ENCODE data around the gene MKLN1.
"Not testable (repeated sequence)": the region's sequence is repeated elsewhere in the genome, so short reads cannot be mapped to it uniquely, and the experiment has no call there.

MKLN1 gene

GRCh38 chr7:131327626-131328376 lies at the start of gene MKLN1:
TSS of gene MKLN1 (plus strand) at chr7:131327876. CDS start at chr7:131327900, 24 bp downstream.
- peak; percentile 74 for DNase-seq (ENCODE audit: low read depth, low spot score)

- no peak for DNase-seq (ENCODE audit: low read depth, low spot score)
Observed at GRCh38 chr7:131279044-131279443, 48.6 kb upstream of the MKLN1 start.

DNA sequence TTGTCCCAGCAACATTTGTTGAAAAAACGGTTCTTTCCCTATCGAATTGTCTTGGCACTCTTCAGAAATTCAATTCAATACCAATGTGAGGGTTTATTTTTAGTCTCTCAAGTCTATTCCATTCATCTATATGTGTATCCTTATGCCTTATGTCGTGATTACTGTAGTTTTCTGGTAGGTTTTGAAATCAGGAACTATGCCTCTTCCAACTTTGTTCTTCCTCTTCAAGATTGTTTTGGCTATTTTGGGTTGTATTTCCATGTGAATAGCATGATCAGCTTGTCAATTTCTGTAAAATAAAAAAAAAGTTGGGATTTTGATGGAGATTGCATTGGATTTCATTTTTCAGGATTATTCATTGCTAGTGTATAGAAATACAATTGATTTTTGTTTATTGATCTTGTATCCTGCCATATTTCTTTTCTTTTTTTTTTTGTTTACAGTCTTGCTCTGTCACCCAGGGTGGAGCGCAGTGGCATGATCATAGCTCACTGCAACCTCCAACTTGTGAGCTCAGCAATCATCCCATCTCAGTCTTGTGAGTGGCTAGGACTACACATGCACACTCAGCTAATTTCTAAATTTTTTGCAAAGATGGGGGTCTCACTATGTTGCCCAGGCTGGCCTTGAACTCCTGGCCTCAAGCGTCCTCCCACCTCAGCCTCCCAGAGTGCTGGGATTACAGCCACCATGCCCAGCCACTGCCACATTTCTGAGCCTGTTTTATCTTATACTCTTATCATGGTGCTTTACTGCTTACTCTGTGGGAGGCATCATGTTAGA lies 46.2 kb upstream of the MKLN1 start:
- DNase-seq (ENCODE audit: low read depth, low spot score) = no peak

DNA sequence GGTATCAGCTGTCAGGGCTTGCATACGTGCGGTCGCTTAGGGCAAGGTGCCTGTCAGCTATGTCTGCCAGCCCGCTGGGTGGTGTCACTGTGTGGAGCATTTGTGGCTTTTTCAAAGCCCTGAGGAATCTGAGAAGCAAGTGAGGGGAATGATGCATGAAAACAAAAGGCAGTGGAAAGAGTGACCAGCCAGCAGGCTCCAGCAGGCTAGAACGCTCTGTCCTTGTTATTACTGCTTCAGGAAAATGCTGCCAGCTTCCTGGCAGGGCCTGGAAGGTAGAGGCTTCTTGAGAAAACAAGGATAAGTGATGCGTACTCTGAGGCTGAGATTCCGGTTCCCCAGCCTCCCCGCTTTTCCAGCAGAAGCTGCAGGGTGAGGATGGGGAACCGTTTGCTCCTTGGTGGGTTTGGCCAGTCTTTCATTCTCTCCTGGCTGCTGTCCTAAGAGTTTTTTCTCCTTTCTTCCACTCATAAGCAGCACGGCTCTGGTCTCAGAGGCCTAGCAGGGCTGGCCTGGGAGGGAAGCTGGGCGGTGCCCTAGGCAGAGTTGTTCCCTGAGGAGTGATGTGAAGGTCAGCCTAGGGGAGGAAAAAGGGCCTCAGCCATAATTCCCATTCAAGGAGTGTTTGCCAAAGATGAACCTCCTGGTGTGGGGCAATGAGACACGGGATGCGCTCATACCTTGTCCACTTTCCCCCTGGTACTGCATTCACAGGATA lies 42.8 kb upstream of the MKLN1 start:
- no peak for DNase-seq (ENCODE audit: low read depth, low spot score)

DNA sequence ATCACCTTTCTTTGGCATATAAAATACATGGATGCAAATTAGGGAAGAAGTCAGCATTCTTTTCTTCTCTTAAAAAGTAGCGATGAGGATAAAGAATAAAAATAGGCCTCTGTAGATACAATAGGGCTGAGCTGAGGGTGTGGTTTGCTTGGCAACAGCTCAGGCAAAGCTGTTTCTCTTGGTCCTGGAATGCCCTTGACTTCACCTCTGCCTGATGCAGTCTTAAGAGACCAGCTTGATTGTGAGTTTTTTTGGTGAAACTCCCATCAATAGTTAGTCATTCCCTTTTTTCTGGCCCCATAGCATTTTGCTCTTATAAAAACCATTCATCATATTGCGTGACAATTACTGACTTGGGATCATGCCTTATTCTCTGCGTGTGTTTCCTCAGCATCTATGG lies 42.1 kb upstream of the MKLN1 start:
- no peak for DNase-seq (ENCODE audit: low read depth, low spot score)

DNA sequence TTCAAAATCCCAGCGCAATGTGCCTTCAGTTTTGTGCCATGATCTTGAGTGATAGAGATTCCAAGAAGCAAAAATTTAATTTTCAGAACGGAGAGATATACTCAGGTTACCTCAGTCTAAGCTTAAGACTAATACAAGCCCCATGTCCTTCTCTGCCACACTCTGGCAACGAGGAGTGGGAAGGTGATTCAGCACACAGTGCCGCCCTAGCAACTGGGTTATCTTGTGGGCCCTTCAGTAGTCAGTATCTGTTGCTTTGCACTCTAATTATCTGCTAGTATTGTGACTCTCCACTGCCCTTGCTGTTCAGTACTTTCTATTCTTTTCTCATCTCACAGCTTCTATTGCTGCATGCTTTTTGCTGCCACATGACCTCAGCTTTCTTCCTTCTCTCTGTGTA lies 39.2 kb upstream of the MKLN1 start:
- DNase-seq (ENCODE audit: low read depth, low spot score) = no peak

DNA sequence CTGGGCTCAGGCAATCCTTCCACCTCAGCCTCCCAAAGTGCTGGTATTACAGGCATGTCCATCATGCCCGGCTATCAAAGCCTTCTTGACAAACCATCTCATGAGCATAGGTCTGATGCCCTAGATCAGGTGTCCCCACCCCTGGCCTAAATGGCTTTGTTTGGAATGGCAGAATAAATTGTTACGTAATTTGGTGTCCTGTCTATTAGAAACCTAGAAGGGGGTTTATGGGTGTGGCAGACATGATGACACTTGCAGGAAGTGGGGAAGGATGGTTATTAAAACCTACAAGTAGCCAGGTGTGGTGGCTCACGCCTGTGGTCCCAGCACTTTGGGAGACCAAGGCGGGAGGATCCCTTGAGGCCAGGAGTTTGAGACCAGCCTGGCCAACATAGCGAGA lies 38.6 kb upstream of the MKLN1 start:
- DNase-seq (ENCODE audit: low read depth, low spot score) = no peak

GRCh38 chr7:131292141-131292905 lies 35.4 kb upstream of the MKLN1 start:
- no peak for DNase-seq (ENCODE audit: low read depth, low spot score)

GRCh38 chr7:131293018-131293417 lies 34.7 kb upstream of the MKLN1 start:
- DNase-seq (ENCODE audit: low read depth, low spot score) = no peak

DNA sequence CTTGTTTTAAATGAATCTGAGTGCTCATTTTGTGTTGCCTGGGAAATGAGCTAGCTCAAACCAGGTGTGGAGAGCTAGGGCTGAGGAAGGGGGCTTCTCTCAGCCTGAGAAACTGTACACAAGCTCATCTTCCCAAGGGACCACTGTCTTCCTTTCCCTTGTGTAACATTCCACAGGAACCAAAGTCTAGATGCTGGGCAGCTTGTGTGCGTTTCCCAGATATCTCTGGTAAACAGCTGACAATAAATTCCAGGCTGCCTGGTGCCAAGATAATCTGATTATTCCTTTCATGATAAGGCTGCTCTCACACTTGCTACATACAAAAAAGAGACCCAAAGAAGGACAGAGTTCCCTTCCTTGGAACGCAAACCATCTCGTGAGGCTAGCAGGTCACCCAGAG lies 33.1 kb upstream of the MKLN1 start:
- DNase-seq (ENCODE audit: low read depth, low spot score) = no peak

- no peak for DNase-seq (ENCODE audit: low read depth, low spot score)
Observed at GRCh38 chr7:131298608-131298992, 29.1 kb upstream of the MKLN1 start.

- DNase-seq (ENCODE audit: low read depth, low spot score) = no peak
Observed at GRCh38 chr7:131299074-131299473, 28.6 kb upstream of the MKLN1 start.

DNA sequence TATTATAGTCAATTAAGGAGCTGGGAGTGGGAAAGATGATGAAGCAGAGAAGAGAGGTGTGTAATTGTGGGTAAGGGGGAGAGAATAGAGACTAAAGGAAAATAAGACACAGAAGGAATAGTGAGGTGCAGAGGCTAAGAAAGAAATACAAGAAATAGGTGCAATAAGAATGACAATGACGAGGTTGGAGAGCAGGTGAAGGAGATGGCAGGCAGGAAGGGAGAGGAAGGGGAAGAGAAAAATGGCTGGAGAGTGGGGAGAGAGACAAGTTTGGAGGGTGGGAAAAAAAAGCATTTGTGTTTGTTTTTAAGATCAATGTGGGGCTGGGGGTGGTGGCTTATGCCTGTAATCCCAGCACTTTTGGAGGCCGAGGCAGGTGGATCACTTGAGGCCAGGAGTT lies 27.6 kb upstream of the MKLN1 start:
- no peak for DNase-seq (ENCODE audit: low read depth, low spot score)

- no peak for DNase-seq (ENCODE audit: low read depth, low spot score)
Observed at GRCh38 chr7:131300572-131301466, 26.9 kb upstream of the MKLN1 start.

- no peak for DNase-seq (ENCODE audit: low read depth, low spot score)
Observed at GRCh38 chr7:131302446-131302845, 25.2 kb upstream of the MKLN1 start.

GRCh38 chr7:131302876-131303707 lies 24.6 kb upstream of the MKLN1 start:
- no peak for DNase-seq (ENCODE audit: low read depth, low spot score)

- DNase-seq (ENCODE audit: low read depth, low spot score) = no peak
Observed at GRCh38 chr7:131305152-131305551, 22.5 kb upstream of the MKLN1 start.

- DNase-seq (ENCODE audit: low read depth, low spot score) = not testable (repeated sequence)
Observed at GRCh38 chr7:131306041-131306440, 21.6 kb upstream of the MKLN1 start.

DNA sequence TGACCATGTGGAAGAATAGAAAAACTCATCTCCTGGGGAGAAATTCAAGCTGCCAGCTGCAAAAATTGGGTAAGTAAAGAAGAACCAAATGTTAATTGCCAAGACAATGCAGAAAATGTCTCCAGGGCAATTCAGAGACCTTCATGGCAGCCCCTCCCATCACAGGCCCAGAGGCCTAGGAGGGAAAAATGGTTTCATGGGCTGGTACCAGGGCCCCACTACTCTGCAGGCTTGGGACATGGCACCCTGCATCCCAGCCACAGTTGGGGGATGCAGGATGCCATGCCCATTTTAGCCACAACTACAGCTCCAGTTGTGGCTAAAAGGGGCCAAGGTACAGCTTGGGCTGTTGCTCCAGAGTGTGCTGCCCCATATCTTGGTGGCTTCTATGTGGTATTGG lies 20.9 kb upstream of the MKLN1 start:
- DNase-seq (ENCODE audit: low read depth, low spot score) = no peak

DNA sequence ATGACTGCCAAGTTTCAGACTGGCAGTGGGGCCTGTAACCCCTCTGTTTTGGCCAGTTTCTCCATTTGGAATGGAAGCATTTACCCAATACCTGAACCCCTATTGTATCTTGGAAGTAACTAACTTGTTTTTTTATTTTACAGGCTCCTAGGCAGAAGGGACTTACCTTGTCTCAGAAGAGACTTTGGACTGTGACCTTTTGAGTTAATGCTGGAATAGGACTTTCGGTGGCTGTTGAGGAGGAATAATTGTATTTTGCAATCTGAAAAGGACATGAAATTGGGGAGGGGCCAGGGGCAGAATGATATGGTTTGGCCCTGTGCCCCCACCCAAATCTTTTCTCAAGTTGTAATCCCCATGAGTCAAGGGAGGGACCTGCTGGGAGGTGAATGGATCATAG lies 20.0 kb upstream of the MKLN1 start:
- no peak for DNase-seq (ENCODE audit: low read depth, low spot score)

Data from activated CD4-positive, CD25-positive, alpha-beta regulatory T cell treated with anti-CD3 and anti-CD28 coated beads, Interleukin-2, amount 50 U/mL, for 16 hours (primary cell).